H9 (cell line): Measurements from ENCODE around the gene CORT. TPM values are rescaled to one million over a fixed set of nuclear protein-coding genes. Genes with fewer than 3 reads are reported as not detected.

ENCODE experiments used
- DNase-seq: peaks from one replicate; pipeline ENCODE4 v3.0.0-alpha.2; 2017
- H2AFZ ChIP-seq: one replicate; pipeline ENCODE4 v1.6.1; 2013; ENCODE audit warnings: mild to moderate bottlenecking, low read length, control low read depth, moderate library complexity
- H2AK5ac ChIP-seq: 2 replicates; pipeline ENCODE4 v1.6.1; 2013; ENCODE audit warnings: low read length, control low read depth, mixed read lengths; ENCODE audit not compliant: insufficient read length
- H2BK120ac ChIP-seq: one replicate; pipeline ENCODE4 v1.6.1; 2013; ENCODE audit warnings: low read depth, mild to moderate bottlenecking, low read length, control low read depth, inconsistent platforms; ENCODE audit not compliant: poor library complexity, severe bottlenecking
- H2BK12ac ChIP-seq: 2 replicates; pipeline ENCODE4 v1.6.1; 2013; ENCODE audit warnings: low read length, control low read depth, mixed read lengths, low read depth; ENCODE audit not compliant: insufficient read length
- H2BK15ac ChIP-seq: 2 replicates; pipeline ENCODE4 v1.6.1; 2013; ENCODE audit warnings: low read depth, low read length, control low read depth
- H2BK20ac ChIP-seq: one replicate; pipeline ENCODE4 v1.6.1; 2013; ENCODE audit warnings: low read depth, mild to moderate bottlenecking, low read length, control low read depth, inconsistent platforms; ENCODE audit not compliant: poor library complexity, severe bottlenecking
- H2BK5ac ChIP-seq: 2 replicates; pipeline ENCODE4 v1.6.1; 2013; ENCODE audit warnings: low read length, control low read depth, mixed read lengths; ENCODE audit not compliant: insufficient read length
- H3K14ac ChIP-seq: 2 replicates; pipeline ENCODE4 v1.6.1; 2013; ENCODE audit warnings: low read length, control low read depth; ENCODE audit not compliant: insufficient read depth
- H3K18ac ChIP-seq: 2 replicates; pipeline ENCODE4 v1.6.1; 2013; ENCODE audit warnings: low read depth, mild to moderate bottlenecking, mixed read lengths, low read length, control low read depth; ENCODE audit not compliant: insufficient read length
- H3K23ac ChIP-seq: 2 replicates; pipeline ENCODE4 v1.6.1; 2013; ENCODE audit warnings: low read length, control low read depth, mixed read lengths, low read depth; ENCODE audit not compliant: insufficient read length
- H3K23me2 ChIP-seq: 2 replicates; pipeline ENCODE4 v1.6.1; 2013; ENCODE audit warnings: low read depth, mild to moderate bottlenecking, mixed read lengths, low read length, control low read depth; ENCODE audit not compliant: insufficient read length, poor library complexity, severe bottlenecking
- H3K27ac ChIP-seq: 2 replicates; pipeline ENCODE4 v1.5.1; 2013; ENCODE audit warnings: low read length, control low read depth, mixed read lengths, low read depth; ENCODE audit not compliant: insufficient read length
- H3K27me3 ChIP-seq: 2 replicates; pipeline ENCODE4 v1.6.1; 2013; ENCODE audit warnings: low read length, control low read depth, inconsistent platforms; ENCODE audit not compliant: insufficient read depth
- H3K4ac ChIP-seq: 2 replicates; pipeline ENCODE4 v1.6.1; 2013; ENCODE audit warnings: low read depth, mild to moderate bottlenecking, control low read depth, inconsistent platforms, low read length, moderate library complexity
- H3K4me1 ChIP-seq: 2 replicates; pipeline ENCODE4 v1.6.1; 2013; ENCODE audit warnings: low read length, control low read depth, inconsistent platforms; ENCODE audit not compliant: insufficient read depth
- H3K4me2 ChIP-seq: 2 replicates; pipeline ENCODE4 v1.6.1; 2013; ENCODE audit warnings: low read length, control low read depth, mixed read lengths; ENCODE audit not compliant: insufficient read length, insufficient read depth
- H3K56ac ChIP-seq: 2 replicates; pipeline ENCODE4 v1.6.1; 2013; ENCODE audit warnings: low read depth, mild to moderate bottlenecking, mixed read lengths, low read length, control low read depth; ENCODE audit not compliant: insufficient read length
- H3K79me1 ChIP-seq: 2 replicates; pipeline ENCODE4 v1.6.1; 2013; ENCODE audit warnings: low read depth, mild to moderate bottlenecking, moderate library complexity, low read length, control low read depth, inconsistent platforms; ENCODE audit not compliant: insufficient read depth, poor library complexity, severe bottlenecking
- H3K79me2 ChIP-seq: 2 replicates; pipeline ENCODE4 v1.6.1; 2013; ENCODE audit warnings: low read length, control low read depth, inconsistent platforms; ENCODE audit not compliant: insufficient read depth
- H3K9ac ChIP-seq: 2 replicates; pipeline ENCODE4 v1.6.1; 2013; ENCODE audit warnings: low read length, control low read depth, mixed read lengths; ENCODE audit not compliant: insufficient read length; ENCODE audit errors: extremely low read depth
- H3K9me3 ChIP-seq: one replicate; pipeline ENCODE4 v1.6.1; 2013; ENCODE audit warnings: low read depth, low read length, inconsistent platforms; ENCODE audit not compliant: control insufficient read depth
- H3T11ph ChIP-seq: one replicate; pipeline ENCODE4 v1.6.1; 2013; ENCODE audit warnings: mild to moderate bottlenecking, low read length, control low read depth, inconsistent platforms
- H4K20me1 ChIP-seq: one replicate; pipeline ENCODE4 v1.6.1; 2013; ENCODE audit not compliant: control insufficient read depth, insufficient read length, insufficient read depth
- H4K5ac ChIP-seq: 2 replicates; pipeline ENCODE4 v1.6.1; 2013; ENCODE audit warnings: low read depth, mild to moderate bottlenecking, mixed read lengths, low read length, control low read depth; ENCODE audit not compliant: insufficient read length
- H4K8ac ChIP-seq: replicated peaks from 2 replicates; pipeline ENCODE4 v1.6.1; 2013; ENCODE audit warnings: low read length, control low read depth, mixed read lengths, low read depth; ENCODE audit not compliant: insufficient read length
- H4K91ac ChIP-seq: 2 replicates; pipeline ENCODE4 v1.6.1; 2013; ENCODE audit warnings: low read depth, mild to moderate bottlenecking, moderate library complexity, mixed read lengths, low read length, control low read depth; ENCODE audit not compliant: insufficient read length
- H3K27ac Mint-ChIP-seq, 3 experiments: 2 replicates in 2 of 3; 3 replicates in 1 of 3; pipeline ENCODE4 v1.8.0; 2020 to 2021; ENCODE audit warnings: mixed read lengths in 3 of 3, mild to moderate bottlenecking in 1 of 3, moderate library complexity in 1 of 3
- H3K27me3 Mint-ChIP-seq: 2 replicates; pipeline ENCODE4 v1.8.0; 2021; ENCODE audit warnings: low read depth, mild to moderate bottlenecking, moderate library complexity, mixed read lengths
- H3K36me3 Mint-ChIP-seq, 3 experiments: 2 replicates in 2 of 3; 3 replicates in 1 of 3; pipeline ENCODE4 v1.8.0; 2020 to 2021; ENCODE audit warnings: low read depth in 3 of 3, mixed read lengths in 3 of 3; ENCODE audit not compliant: insufficient read depth in 1 of 3
- H3K4me1 Mint-ChIP-seq, 2 experiments: 2 replicates each; pipeline ENCODE4 v1.8.0; 2020; ENCODE audit warnings: mixed read lengths in 2 of 2
- H3K4me3 Mint-ChIP-seq, 2 experiments: 2 replicates in 1 of 2; 3 replicates in 1 of 2; pipeline ENCODE4 v1.8.0; 2020 to 2021; ENCODE audit warnings: mild to moderate bottlenecking in 2 of 2, mixed read lengths in 2 of 2, moderate library complexity in 1 of 2
- H3K9me3 Mint-ChIP-seq, 2 experiments: 2 replicates in 1 of 2; 3 replicates in 1 of 2; pipeline ENCODE4 v1.8.0; 2020; ENCODE audit warnings: mild to moderate bottlenecking in 2 of 2, mixed read lengths in 2 of 2, moderate library complexity in 1 of 2
- WGBS: extraction: QIAGEN DNeasy Blood & Tissue Kit; methylation state at CpG from one replicate; pipeline ENCODE4 v1.1.7; 2013; ENCODE audit warnings: missing lambda C conversion rate, low lambda C conversion rate, mixed read lengths; ENCODE audit not compliant: insufficient read length; ENCODE audit errors: extremely low coverage; 5-methylcytosine and 5-hydroxymethylcytosine counted together
- total RNA-seq: library from RNA; stranded (reverse); gene quantifications from 2 replicates; pipeline ENCODE4 v1.2.1, GENCODE V29; 2021
- TF ChIP-seq, protein P1 (sequence below): fragments of 200-600 bp; sonication (generic); conservative IDR thresholded peaks from 3 replicates; pipeline ENCODE4 v1.8.0; 2021; ENCODE audit warnings: antibody characterized with exemption, mild to moderate bottlenecking

CORT gene
- total RNA-seq, 1 experiment from 2014 or later, result not detected

GRCh38 chr1:10401281-10401680 is 48.5 kb upstream of the CORT start:
- Histone ChIP-seq H3K4ac (no peak overlapping the region), H3K4me2 (no peak overlapping the region), H3K9me3 (no peaks in the 10 kb centered on the region), H3K27ac (no peak overlapping the region), H3K9ac (no peak overlapping the region), H3K4me1 (no peaks in the 10 kb centered on the region), H4K91ac (no peak overlapping the region), H3T11ph (no peak overlapping the region), H2BK15ac (no peak overlapping the region), H3K79me2 (peaks cover 11% of the 10 kb centered on the region), H2BK5ac (no peak overlapping the region), H2AFZ (no peak overlapping the region), H4K20me1 (no peaks in the 10 kb centered on the region), H3K23me2 (peaks cover 16% of the 10 kb centered on the region), H3K79me1 (no peaks in the 10 kb centered on the region), H2BK20ac (no peak overlapping the region), H3K27me3 (no peaks in the 10 kb centered on the region), H4K8ac (no peak overlapping the region), H2BK12ac (no peak overlapping the region), H4K5ac (no peak overlapping the region), H3K18ac (no peak overlapping the region), H2BK120ac (no peak overlapping the region), H3K56ac (no peak overlapping the region), H3K23ac (no peak overlapping the region), H2AK5ac (no peak overlapping the region), H3K14ac (no peak overlapping the region)
- TF ChIP-seq, protein P1, sequence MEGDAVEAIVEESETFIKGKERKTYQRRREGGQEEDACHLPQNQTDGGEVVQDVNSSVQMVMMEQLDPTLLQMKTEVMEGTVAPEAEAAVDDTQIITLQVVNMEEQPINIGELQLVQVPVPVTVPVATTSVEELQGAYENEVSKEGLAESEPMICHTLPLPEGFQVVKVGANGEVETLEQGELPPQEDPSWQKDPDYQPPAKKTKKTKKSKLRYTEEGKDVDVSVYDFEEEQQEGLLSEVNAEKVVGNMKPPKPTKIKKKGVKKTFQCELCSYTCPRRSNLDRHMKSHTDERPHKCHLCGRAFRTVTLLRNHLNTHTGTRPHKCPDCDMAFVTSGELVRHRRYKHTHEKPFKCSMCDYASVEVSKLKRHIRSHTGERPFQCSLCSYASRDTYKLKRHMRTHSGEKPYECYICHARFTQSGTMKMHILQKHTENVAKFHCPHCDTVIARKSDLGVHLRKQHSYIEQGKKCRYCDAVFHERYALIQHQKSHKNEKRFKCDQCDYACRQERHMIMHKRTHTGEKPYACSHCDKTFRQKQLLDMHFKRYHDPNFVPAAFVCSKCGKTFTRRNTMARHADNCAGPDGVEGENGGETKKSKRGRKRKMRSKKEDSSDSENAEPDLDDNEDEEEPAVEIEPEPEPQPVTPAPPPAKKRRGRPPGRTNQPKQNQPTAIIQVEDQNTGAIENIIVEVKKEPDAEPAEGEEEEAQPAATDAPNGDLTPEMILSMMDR, result no peak
- no peak for DNase-seq
- Mint-ChIP-seq H3K4me3 (peak overlapping the region in 1 of 2 experiments; percentile 95; a peak in 2 of 5 replicates), H3K27ac (peak overlapping the region in 2 of 3 experiments; percentile 37 to 78; a peak in 2 of 7 replicates), H3K27me3 (no peaks in the 10 kb centered on the region), H3K4me1 (peaks cover 14 to 18% of the 10 kb centered on the region in 2 experiments), H3K36me3 (peaks cover 43 to 68% (median 61%) of the 10 kb centered on the region in 3 experiments), H3K9me3 (no peaks in the 10 kb centered on the region; a peak in 2 of 5 replicates)
- WGBS, result no CpG with 5 or more reads among the region's 1 CpG
